Stimulated activated CD8-positive, alpha-beta memory T cell treated with anti-CD3 and anti-CD28 coated beads, Interleukin-15, amount 100 ng/mL, for 48 hours (primary cell): ENCODE data around the gene FXYD7.

Source experiments
- DNase-seq, 2 donors: peaks; one replicate each; pipeline ENCODE4 v3.0.0-alpha.2; 2020; ENCODE audit warnings: low read depth in 2 of 2

The FXYD7 gene

GRCh38 chr19:35199481-35199880 is 56.4 kb downstream of the FXYD7 start:
- DNase-seq, result no peak

GRCh38 chr19:35202722-35203688 is 60.0 kb downstream of the FXYD7 start:
- no peak for DNase-seq
